ENCODE measurements around the gene CLIC3. TPM values are rescaled to one million over a fixed set of nuclear protein-coding genes. Genes with fewer than 3 reads are reported as not detected.
A peak's percentile ranks its signal among the peaks of the same experiment; 100 is the strongest.

CLIC3 gene
- total RNA-seq, 2 experiments from 2014 or later, result 2.1 to 2.8 TPM

GRCh38 chr9:136955943-136956335 lies 40.4 kb downstream of the CLIC3 start:
- no peak for TF ChIP-seq CTCF (IDR thresholded peaks at IDR 0.05)
- Mint-ChIP-seq H3K4me1 (ENCODE audit: low read depth) (peaks cover 7% of the 10 kb centered on the region), H3K4me3 (no peak overlapping the region), H3K36me3 (ENCODE audit: low read depth) (no peaks in the 10 kb centered on the region), H3K9me3 (peaks cover 2% of the 10 kb centered on the region), H3K27me3 (no peaks in the 10 kb centered on the region), H3K27ac (no peak overlapping the region)
- ChIA-PET CTCF (no interaction called here), POLR2A (no interaction called here)
- no peaks in the 10 kb centered on the region for H3K27me3 ChIP-seq (ENCODE audit: control insufficient read depth in 1 of 2, insufficient read depth in 2 of 2, low read length in 2 of 2)
- no peak for DNase-seq
- H3K4me1 ChIP-seq (ENCODE audit: insufficient read depth, low read length), result peaks cover 38% of the 10 kb centered on the region
- intact Hi-C loops (cut with DNase I, micrococcal nuclease), result loop anchor here in 1 of 2 experiments (10.0 kb wide), 1 partner anchor 831 kb away; no protein-coding TSS in a partner anchor
- H3K4me3 ChIP-seq (ENCODE audit: low read length), result no peak overlapping the region
- peaks cover 0 to 3% of the 10 kb centered on the region in 2 experiments for H3K9me3 ChIP-seq (ENCODE audit: control insufficient read depth in 1 of 2, insufficient read depth in 1 of 2, low read length in 2 of 2)
- no peak for ATAC-seq (ENCODE audit: poor library complexity)
- H3K36me3 ChIP-seq (ENCODE audit: insufficient read depth, low read length), result no peaks in the 10 kb centered on the region
- H3K27ac ChIP-seq (ENCODE audit: low read depth in 1 of 2, low read length in 2 of 2), result no peak overlapping the region

- Mint-ChIP-seq H3K4me1 (ENCODE audit: low read depth) (peaks cover 5% of the 10 kb centered on the region), H3K27me3 (no peaks in the 10 kb centered on the region), H3K4me3 (peak overlapping the region; percentile 20), H3K9me3 (peaks cover 2% of the 10 kb centered on the region), H3K36me3 (ENCODE audit: low read depth) (no peaks in the 10 kb centered on the region), H3K27ac (no peak overlapping the region)
- no peak overlapping the region for H3K4me3 ChIP-seq (ENCODE audit: low read length)
- no peaks in the 10 kb centered on the region for H3K36me3 ChIP-seq (ENCODE audit: insufficient read depth, low read length)
- peaks cover 38% of the 10 kb centered on the region for H3K4me1 ChIP-seq (ENCODE audit: insufficient read depth, low read length)
- ATAC-seq (ENCODE audit: poor library complexity) (no peak), DNase-seq (no peak)
- CTCF ChIA-PET, result no interaction called here
- intact Hi-C loops (cut with DNase I, micrococcal nuclease), result loop anchor here in 1 of 2 experiments (10.0 kb wide), 1 partner anchor 831 kb away; no protein-coding TSS in a partner anchor
- no peaks in the 10 kb centered on the region for H3K27me3 ChIP-seq (ENCODE audit: control insufficient read depth in 1 of 2, insufficient read depth in 2 of 2, low read length in 2 of 2)
- POLR2A ChIA-PET, result no interaction called here
- peaks cover 0 to 3% of the 10 kb centered on the region in 2 experiments for H3K9me3 ChIP-seq (ENCODE audit: control insufficient read depth in 1 of 2, insufficient read depth in 1 of 2, low read length in 2 of 2)
- TF ChIP-seq CTCF (IDR thresholded peaks at IDR 0.05), result no peak
- no peak overlapping the region for H3K27ac ChIP-seq (ENCODE audit: low read depth in 1 of 2, low read length in 2 of 2)
Observed at GRCh38 chr9:136955202-136955942, 41.0 kb downstream of the CLIC3 start.

GRCh38 chr9:136954270-136955083 lies 41.9 kb downstream of the CLIC3 start:
- H3K36me3 Mint-ChIP-seq (ENCODE audit: low read depth), result no peaks in the 10 kb centered on the region
- Histone ChIP-seq H3K27me3 (ENCODE audit: control insufficient read depth in 1 of 2, insufficient read depth in 2 of 2, low read length in 2 of 2) (no peaks in the 10 kb centered on the region), H3K9me3 (ENCODE audit: control insufficient read depth in 1 of 2, insufficient read depth in 1 of 2, low read length in 2 of 2) (peaks cover 0 to 3% of the 10 kb centered on the region in 2 experiments), H3K36me3 (ENCODE audit: insufficient read depth, low read length) (no peaks in the 10 kb centered on the region), H3K27ac (ENCODE audit: low read depth in 1 of 2, low read length in 2 of 2) (no peak overlapping the region), H3K4me1 (ENCODE audit: insufficient read depth, low read length) (peaks cover 35% of the 10 kb centered on the region), H3K4me3 (ENCODE audit: low read length) (no peak overlapping the region)
- H3K27ac Mint-ChIP-seq, result no peak overlapping the region
- intact Hi-C loops (cut with DNase I, micrococcal nuclease), result loop anchor here in 1 of 2 experiments (10.0 kb wide), 1 partner anchor 830 kb away; no protein-coding TSS in a partner anchor
- ChIA-PET POLR2A (no interaction called here), CTCF (no interaction called here)
- peaks cover 2% of the 10 kb centered on the region for H3K9me3 Mint-ChIP-seq
- H3K27me3 Mint-ChIP-seq, result no peaks in the 10 kb centered on the region
- H3K4me1 Mint-ChIP-seq (ENCODE audit: low read depth), result peaks cover 5% of the 10 kb centered on the region
- DNase-seq, result no peak
- no peak for ATAC-seq (ENCODE audit: poor library complexity)
- peak overlapping the region; percentile 39 for H3K4me3 Mint-ChIP-seq
- TF ChIP-seq CTCF (IDR thresholded peaks at IDR 0.05), result no peak

All from CD4-positive, alpha-beta T cell (primary cell).